ENCODE data around the gene EXO1. TPM values are rescaled to one million over a fixed set of nuclear protein-coding genes. Genes with fewer than 3 reads are reported as not detected.

EXO1 gene
- total and polyA plus RNA-seq, 5 experiments from 2014 or later, result 0.42 to 0.62 TPM; not detected in 3

DNA sequence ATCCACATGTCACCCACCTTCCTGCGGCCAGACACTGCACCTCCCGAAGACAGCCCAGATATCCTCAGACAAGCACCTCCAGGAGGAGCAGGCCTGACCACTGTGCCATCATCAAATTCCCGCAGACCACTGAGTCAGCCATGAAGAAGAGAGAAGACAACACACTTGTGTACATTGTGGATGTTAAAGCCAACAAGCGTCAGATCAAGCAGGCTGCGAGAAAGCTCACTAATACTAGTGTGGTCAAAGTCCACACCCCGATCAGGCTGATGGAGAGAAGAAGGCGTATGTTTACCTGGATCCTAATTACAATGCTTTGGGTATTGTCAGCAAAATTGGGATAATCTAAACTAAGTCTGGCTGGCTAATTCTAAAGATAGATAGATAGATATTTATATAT, 68.2 kb downstream of the EXO1 start:
- POLR2A ChIA-PET, result no interaction called here
- ATAC-seq, result no peak
- Mint-ChIP-seq H3K27ac (no peak overlapping the region), H3K9me3 (no peaks in the 10 kb centered on the region), H3K4me3 (no peak overlapping the region), H3K27me3 (peaks cover 0 to 1% (median 0%) of the 10 kb centered on the region in 5 donors), H3K4me1 (peaks cover 0 to 8% (median 0%) of the 10 kb centered on the region in 4 donors), H3K36me3 (peaks cover 0 to 2% (median 0%) of the 10 kb centered on the region in 3 donors)
- no peak for DNase-seq

DNA sequence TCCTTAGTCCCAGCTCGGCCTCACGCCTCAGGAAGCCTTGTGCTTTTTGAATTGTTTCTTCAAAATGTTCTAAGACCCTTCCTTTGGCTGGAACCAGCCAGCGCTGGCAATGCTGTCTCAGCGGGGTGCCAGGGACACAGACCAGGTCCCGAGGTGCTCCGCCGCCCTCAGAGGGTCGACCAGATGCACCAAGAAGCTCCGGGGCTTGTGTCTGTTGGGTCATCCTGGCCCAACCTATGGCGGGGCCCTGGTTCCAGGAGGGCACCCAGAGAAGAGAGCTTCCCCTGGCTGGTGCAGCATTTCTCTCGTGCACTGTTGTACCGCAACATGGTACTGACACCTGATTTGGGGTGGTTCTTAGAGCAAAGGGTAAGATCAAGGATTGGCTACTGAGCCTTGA, 69.5 kb downstream of the EXO1 start:
- no peak for ATAC-seq
- Mint-ChIP-seq H3K27ac (no peak overlapping the region), H3K4me1 (peaks cover 0 to 8% (median 0%) of the 10 kb centered on the region in 4 donors), H3K9me3 (no peaks in the 10 kb centered on the region), H3K36me3 (peaks cover 0 to 2% (median 0%) of the 10 kb centered on the region in 3 donors), H3K27me3 (peaks cover 0 to 1% (median 0%) of the 10 kb centered on the region in 5 donors), H3K4me3 (no peak overlapping the region)
- DNase-seq, result no peak
- POLR2A ChIA-PET, result no interaction called here

DNA sequence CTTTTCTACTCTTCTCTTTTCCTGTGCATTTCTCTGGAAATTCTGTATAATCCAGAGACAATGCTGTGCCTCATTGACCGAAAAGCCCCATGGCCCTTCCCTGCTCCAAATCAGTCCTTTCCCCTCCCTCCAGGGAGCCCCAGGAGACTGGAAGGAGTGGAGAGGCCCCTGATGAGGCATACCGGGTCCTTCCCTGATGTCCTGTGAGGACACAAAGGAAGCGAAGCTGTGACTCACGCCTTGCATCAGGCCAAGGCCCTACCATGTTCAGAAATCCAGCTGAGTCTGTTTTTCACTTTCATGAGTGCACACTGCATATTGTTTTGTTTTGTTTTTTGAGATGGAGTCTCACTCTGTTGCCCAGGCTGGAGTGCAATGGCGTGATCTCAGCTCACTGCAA, 70.9 kb downstream of the EXO1 start:
- DNase-seq (no peak), ATAC-seq (no peak)
- peaks cover 0 to 8% (median 0%) of the 10 kb centered on the region in 4 donors for H3K4me1 Mint-ChIP-seq
- no peak overlapping the region for H3K27ac Mint-ChIP-seq
- peaks cover 0 to 2% (median 0%) of the 10 kb centered on the region in 3 donors for H3K36me3 Mint-ChIP-seq
- no peaks in the 10 kb centered on the region for H3K9me3 Mint-ChIP-seq
- POLR2A ChIA-PET, result no interaction called here
- H3K27me3 Mint-ChIP-seq, result peaks cover 0 to 1% (median 0%) of the 10 kb centered on the region in 5 donors
- no peak overlapping the region for H3K4me3 Mint-ChIP-seq

DNA sequence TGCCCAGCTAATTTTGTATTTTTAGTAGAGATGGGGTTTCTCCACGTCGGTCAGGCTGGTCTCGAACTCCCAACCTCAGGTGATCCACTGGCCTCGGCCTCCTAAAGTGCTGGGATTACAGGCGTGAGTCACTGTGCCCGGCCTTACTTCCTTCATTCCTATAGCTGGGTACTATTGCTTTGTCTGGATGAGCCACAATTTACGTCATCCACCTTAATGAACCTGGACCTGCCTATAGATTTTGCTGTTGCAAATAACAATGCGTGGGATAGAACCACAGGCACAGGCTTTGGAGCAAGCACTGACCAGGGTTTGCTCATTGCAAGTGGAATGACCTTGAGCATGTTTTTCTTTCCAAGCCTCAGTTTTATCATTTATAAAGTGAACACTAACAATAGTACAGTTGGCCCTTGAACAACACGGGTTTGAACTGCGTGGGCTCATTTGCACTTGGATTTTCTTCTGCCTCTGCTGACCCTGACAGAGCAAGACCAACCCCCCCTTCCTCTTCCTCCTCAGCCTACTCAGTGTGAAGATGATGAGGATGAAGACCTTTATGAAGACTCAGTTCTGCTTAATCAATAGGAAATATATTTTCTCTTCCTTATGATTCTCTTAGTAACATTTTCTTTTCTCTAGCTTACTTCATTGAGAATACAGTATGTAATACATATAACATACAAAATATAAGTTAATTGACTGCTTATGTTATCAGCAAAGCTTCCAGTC, 76.2 kb downstream of the EXO1 start:
- POLR2A ChIA-PET, result no interaction called here
- no peak overlapping the region for H3K4me3 Mint-ChIP-seq
- peaks cover 0 to 7% (median 0%) of the 10 kb centered on the region in 5 donors for H3K27me3 Mint-ChIP-seq
- H3K27ac Mint-ChIP-seq, result peak overlapping the region in 1 of 10 donors; percentile 11
- H3K4me1 Mint-ChIP-seq, result peaks cover 0 to 2% (median 0%) of the 10 kb centered on the region in 4 donors
- ATAC-seq (no peak), DNase-seq (no peak)
- no peaks in the 10 kb centered on the region for H3K9me3 Mint-ChIP-seq
- no peaks in the 10 kb centered on the region for H3K36me3 Mint-ChIP-seq

GRCh38 chr1:241926141-241926540, 78.1 kb downstream of the EXO1 start:
- H3K9me3 Mint-ChIP-seq, result no peaks in the 10 kb centered on the region
- no peak for ATAC-seq
- DNase-seq, result no peak
- peaks cover 0 to 7% (median 0%) of the 10 kb centered on the region in 5 donors for H3K27me3 Mint-ChIP-seq
- POLR2A ChIA-PET, result no interaction called here
- H3K27ac Mint-ChIP-seq, result no peak overlapping the region
- no peaks in the 10 kb centered on the region for H3K36me3 Mint-ChIP-seq
- H3K4me3 Mint-ChIP-seq, result peak overlapping the region in 1 of 10 donors; percentile 38
- H3K4me1 Mint-ChIP-seq, result no peaks in the 10 kb centered on the region

DNA sequence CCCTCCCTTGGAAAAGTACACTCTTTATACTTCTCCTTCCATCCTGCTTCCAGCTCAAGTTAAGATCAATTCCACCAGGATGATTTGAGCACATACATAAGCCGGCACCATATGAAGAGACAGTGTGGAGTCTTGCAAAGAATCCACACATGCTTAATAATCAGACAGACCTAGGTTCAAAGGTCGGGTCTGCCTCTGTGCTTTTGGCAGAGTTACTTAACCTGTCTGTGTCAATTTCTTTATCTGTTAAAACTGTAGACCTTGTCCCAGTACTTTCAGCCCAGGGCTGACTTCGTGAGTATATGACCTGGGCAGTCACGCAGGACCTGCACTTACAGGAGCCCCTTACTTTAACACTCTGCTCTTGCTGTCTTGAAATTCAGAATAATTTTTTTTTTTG, 79.3 kb downstream of the EXO1 start:
- H3K27me3 Mint-ChIP-seq, result peaks cover 0 to 7% (median 1%) of the 10 kb centered on the region in 5 donors
- no peak overlapping the region for H3K4me3 Mint-ChIP-seq
- no peaks in the 10 kb centered on the region for H3K9me3 Mint-ChIP-seq
- POLR2A ChIA-PET, result no interaction called here
- DNase-seq (no peak), ATAC-seq (no peak)
- H3K27ac Mint-ChIP-seq, result no peak overlapping the region
- no peaks in the 10 kb centered on the region for H3K4me1 Mint-ChIP-seq
- H3K36me3 Mint-ChIP-seq, result no peaks in the 10 kb centered on the region

- peaks cover 0 to 10% (median 4%) of the 10 kb centered on the region in 5 donors for H3K27me3 Mint-ChIP-seq
- H3K4me3 Mint-ChIP-seq, result no peak overlapping the region
- no peaks in the 10 kb centered on the region for H3K9me3 Mint-ChIP-seq
- no peak for ATAC-seq
- POLR2A ChIA-PET, result no interaction called here
- no peaks in the 10 kb centered on the region for H3K36me3 Mint-ChIP-seq
- H3K4me1 Mint-ChIP-seq, result no peaks in the 10 kb centered on the region
- no peak for DNase-seq
- peak overlapping the region in 1 of 10 donors; percentile 18 for H3K27ac Mint-ChIP-seq
These were observed 84.8 kb downstream of the EXO1 start for GRCh38 chr1:241932845-241933244.

- Mint-ChIP-seq H3K9me3 (peaks cover 0 to 13% (median 7%) of the 10 kb centered on the region in 9 donors), H3K27me3 (peaks cover 0 to 12% (median 4%) of the 10 kb centered on the region in 5 donors), H3K36me3 (peaks cover 0 to 7% (median 0%) of the 10 kb centered on the region in 3 donors), H3K4me1 (no peaks in the 10 kb centered on the region), H3K27ac (no peak overlapping the region), H3K4me3 (no peak overlapping the region)
- POLR2A ChIA-PET, result no interaction called here
- no peak for DNase-seq
- ATAC-seq, result no peak
These were observed 86.3 kb downstream of the EXO1 start for GRCh38 chr1:241934201-241934848.

GRCh38 chr1:241934866-241935265, 86.9 kb downstream of the EXO1 start:
- Mint-ChIP-seq H3K27ac (no peak overlapping the region), H3K9me3 (peaks cover 2 to 18% (median 10%) of the 10 kb centered on the region in 9 donors), H3K27me3 (peaks cover 0 to 12% (median 4%) of the 10 kb centered on the region in 5 donors), H3K4me3 (no peak overlapping the region), H3K36me3 (peaks cover 0 to 7% (median 0%) of the 10 kb centered on the region in 3 donors), H3K4me1 (no peaks in the 10 kb centered on the region)
- POLR2A ChIA-PET, result interaction anchor here (0.7 kb wide), 1 partner anchor 13 kb away, joined by 4 read pairs; no protein-coding TSS in a partner anchor
- ATAC-seq (no peak), DNase-seq (no peak)

Other genes starting within 250 kb of the EXO1 start
- 10 to 100 TPM; 23.3 to 24.0 TPM for gene CHML, start 207.8 kb upstream of the EXO1 start, total RNA-seq
- 1 to 10 TPM; 6.0 to 6.6 (median 6.5) TPM for gene CHML, start 207.8 kb upstream of the EXO1 start, polyA plus RNA-seq
- 10 to 100 TPM; 11.5 to 11.9 TPM for gene OPN3, start 207.8 kb upstream of the EXO1 start, total RNA-seq
- 10 to 100 TPM; 24.4 to 36.0 (median 33.5) TPM for gene OPN3, start 207.8 kb upstream of the EXO1 start, polyA plus RNA-seq
- under 1 TPM; 0.49 to 0.69 TPM for gene WDR64, start 195.9 kb upstream of the EXO1 start, total RNA-seq
- under 1 TPM in 1 of 3 donors, not detected in 2; 0.28 TPM for gene WDR64, start 195.9 kb upstream of the EXO1 start, polyA plus RNA-seq
- not detected for gene BECN2, start 109.6 kb downstream of the EXO1 start, total RNA-seq
- gene BECN2, start 109.6 kb downstream of the EXO1 start, polyA plus RNA-seq, result not detected
- gene MAP1LC3C, start 150.9 kb downstream of the EXO1 start, total RNA-seq, result not detected
- gene MAP1LC3C, start 150.9 kb downstream of the EXO1 start, polyA plus RNA-seq, result not detected

Data from naive thymus-derived CD8-positive, alpha-beta T cell (primary cell).